CD4-positive, alpha-beta T cell treated with Interferon gamma for 1 hour (primary cell): ENCODE measurements around the gene NAV2.

Experiments
- DNase-seq: peaks from one replicate; pipeline ENCODE4 v3.0.0-alpha.2; 2020

The NAV2 gene

GRCh38 chr11:19788435-19788834 is 75.8 kb downstream of the NAV2 start:
- no peak for DNase-seq

- no peak for DNase-seq
Measured at GRCh38 chr11:19789245-19789644, 76.6 kb downstream of the NAV2 start.

GRCh38 chr11:19789835-19790710 is 77.4 kb downstream of the NAV2 start:
- DNase-seq = no peak

- DNase-seq = no peak
Measured at GRCh38 chr11:19790831-19791552, 78.4 kb downstream of the NAV2 start.

- DNase-seq = no peak
Measured at GRCh38 chr11:19792510-19792909, 79.9 kb downstream of the NAV2 start.

GRCh38 chr11:19793326-19793725 is 80.7 kb downstream of the NAV2 start:
- DNase-seq = no peak

GRCh38 chr11:19794161-19794560 is 81.5 kb downstream of the NAV2 start:
- no peak for DNase-seq

GRCh38 chr11:19795082-19795481 is 82.4 kb downstream of the NAV2 start:
- no peak for DNase-seq

- no peak for DNase-seq
Measured at GRCh38 chr11:19800162-19800561, 87.5 kb downstream of the NAV2 start.

GRCh38 chr11:19800714-19801519 is 88.3 kb downstream of the NAV2 start:
- no peak for DNase-seq

- DNase-seq = no peak
Measured at GRCh38 chr11:19802773-19803293, 90.2 kb downstream of the NAV2 start.

- no peak for DNase-seq
Measured at GRCh38 chr11:19803506-19803998, 90.9 kb downstream of the NAV2 start.

GRCh38 chr11:19805376-19805775 is 92.7 kb downstream of the NAV2 start:
- no peak for DNase-seq

GRCh38 chr11:19805827-19806226 is 93.2 kb downstream of the NAV2 start:
- DNase-seq = no peak

- DNase-seq = no peak
Measured at GRCh38 chr11:19806251-19806650, 93.6 kb downstream of the NAV2 start.

- no peak for DNase-seq
Measured at GRCh38 chr11:19808076-19808911, 95.7 kb downstream of the NAV2 start.

GRCh38 chr11:19810852-19811251 is 98.2 kb downstream of the NAV2 start:
- DNase-seq = no peak

GRCh38 chr11:19811380-19811779 is 98.7 kb downstream of the NAV2 start:
- no peak for DNase-seq

GRCh38 chr11:19812096-19812495 is 99.5 kb downstream of the NAV2 start:
- DNase-seq = no peak

- DNase-seq = no peak
Measured at GRCh38 chr11:19812710-19813109, 100.1 kb downstream of the NAV2 start.

GRCh38 chr11:19813158-19813879 is 100.7 kb downstream of the NAV2 start:
- no peak for DNase-seq
